ENCODE data around the gene ENC1. TPM values are rescaled to one million over a fixed set of nuclear protein-coding genes. Genes with fewer than 3 reads are reported as not detected.
"Not testable (repeated sequence)": the region's sequence is repeated elsewhere in the genome, so short reads cannot be mapped to it uniquely, and the experiment has no call there.

Gene ENC1
- total and polyA plus RNA-seq, 12 donors, result 2.1 to 9.1 (median 3.7) TPM

DNA sequence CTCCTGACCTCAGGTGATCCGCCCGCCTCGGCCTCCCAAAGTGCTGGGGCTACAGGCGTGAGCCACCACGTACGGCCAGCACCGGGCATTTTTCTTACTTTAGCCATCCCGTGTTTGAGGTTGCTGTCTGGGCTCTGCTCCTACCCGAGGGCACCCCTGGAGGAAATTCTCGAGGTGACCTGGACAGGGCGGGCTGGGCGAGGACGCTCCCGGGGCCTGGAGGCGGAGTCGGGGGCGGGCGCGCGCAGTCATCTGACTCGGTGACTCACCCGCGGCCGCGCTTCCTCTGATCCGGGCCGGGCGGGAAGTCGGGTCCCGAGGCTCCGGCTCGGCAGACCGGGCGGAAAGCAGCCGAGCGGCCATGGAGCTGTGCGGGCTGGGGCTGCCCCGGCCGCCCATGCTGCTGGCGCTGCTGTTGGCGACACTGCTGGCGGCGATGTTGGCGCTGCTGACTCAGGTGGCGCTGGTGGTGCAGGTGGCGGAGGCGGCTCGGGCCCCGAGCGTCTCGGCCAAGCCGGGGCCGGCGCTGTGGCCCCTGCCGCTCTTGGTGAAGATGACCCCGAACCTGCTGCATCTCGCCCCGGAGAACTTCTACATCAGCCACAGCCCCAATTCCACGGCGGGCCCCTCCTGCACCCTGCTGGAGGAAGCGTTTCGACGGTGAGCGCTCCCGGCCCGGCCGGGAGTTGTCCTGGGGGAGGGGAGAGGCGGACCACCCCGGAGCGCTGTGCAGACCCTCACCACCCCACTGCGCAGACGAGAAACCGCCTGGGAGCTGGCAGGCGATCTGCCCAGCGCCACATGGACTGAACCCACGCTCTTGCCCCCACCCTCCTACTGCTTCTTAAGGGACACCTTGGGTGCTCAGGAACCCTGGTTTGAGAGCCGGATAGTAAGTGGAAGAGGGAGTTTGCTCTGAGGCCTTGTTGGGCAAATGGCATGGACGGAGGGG is 44.6 kb upstream of the ENC1 start, which contains the start of gene HEXB:
Gene HEXB (plus strand): TSS at position 334 of the 952 bp plus-strand sequence. CDS start 28 bp downstream, at position 362.
- peaks cover 0 to 20% (median 3%) of the 10 kb centered on the region in 9 donors for H3K36me3 ChIP-seq
- ATAC-seq (peak; percentile 97 to 99 (median 99)), DNase-seq (peak; percentile 91 to 92)
- H3K27ac ChIP-seq, result peak within 1 kb of the TSS; percentile 79 to 95 (median 88)
- 4 to 5% methylated on average over 74 to 78 of the region's 78 CpGs for WGBS, 2 donors
- H3K9me3 ChIP-seq, result no peaks in the 10 kb centered on the region
- TF ChIP-seq, protein P1, sequence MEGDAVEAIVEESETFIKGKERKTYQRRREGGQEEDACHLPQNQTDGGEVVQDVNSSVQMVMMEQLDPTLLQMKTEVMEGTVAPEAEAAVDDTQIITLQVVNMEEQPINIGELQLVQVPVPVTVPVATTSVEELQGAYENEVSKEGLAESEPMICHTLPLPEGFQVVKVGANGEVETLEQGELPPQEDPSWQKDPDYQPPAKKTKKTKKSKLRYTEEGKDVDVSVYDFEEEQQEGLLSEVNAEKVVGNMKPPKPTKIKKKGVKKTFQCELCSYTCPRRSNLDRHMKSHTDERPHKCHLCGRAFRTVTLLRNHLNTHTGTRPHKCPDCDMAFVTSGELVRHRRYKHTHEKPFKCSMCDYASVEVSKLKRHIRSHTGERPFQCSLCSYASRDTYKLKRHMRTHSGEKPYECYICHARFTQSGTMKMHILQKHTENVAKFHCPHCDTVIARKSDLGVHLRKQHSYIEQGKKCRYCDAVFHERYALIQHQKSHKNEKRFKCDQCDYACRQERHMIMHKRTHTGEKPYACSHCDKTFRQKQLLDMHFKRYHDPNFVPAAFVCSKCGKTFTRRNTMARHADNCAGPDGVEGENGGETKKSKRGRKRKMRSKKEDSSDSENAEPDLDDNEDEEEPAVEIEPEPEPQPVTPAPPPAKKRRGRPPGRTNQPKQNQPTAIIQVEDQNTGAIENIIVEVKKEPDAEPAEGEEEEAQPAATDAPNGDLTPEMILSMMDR (IDR thresholded peaks at IDR 0.05), result peak in 2 of 9 donors; percentile 2 to 14
- peaks cover 0 to 36% (median 23%) of the 10 kb centered on the region in 9 donors for H3K4me1 ChIP-seq
- no peaks in the 10 kb centered on the region for H3K27me3 ChIP-seq
- intact Hi-C loops (cut with DNase I), result loop anchor here in 2 of 10 donors (5.0 to 10.0 kb wide), 3 partner anchors 80 to 1030 kb away; partner anchors contain the start of genes GFM2 (in 2 of the 2), NSA2 (in 2 of the 2) and POC5 (in 1 of the 2)
- H3K4me3 ChIP-seq, result peak within 1 kb of the TSS; percentile 77 to 97 (median 92)

DNA sequence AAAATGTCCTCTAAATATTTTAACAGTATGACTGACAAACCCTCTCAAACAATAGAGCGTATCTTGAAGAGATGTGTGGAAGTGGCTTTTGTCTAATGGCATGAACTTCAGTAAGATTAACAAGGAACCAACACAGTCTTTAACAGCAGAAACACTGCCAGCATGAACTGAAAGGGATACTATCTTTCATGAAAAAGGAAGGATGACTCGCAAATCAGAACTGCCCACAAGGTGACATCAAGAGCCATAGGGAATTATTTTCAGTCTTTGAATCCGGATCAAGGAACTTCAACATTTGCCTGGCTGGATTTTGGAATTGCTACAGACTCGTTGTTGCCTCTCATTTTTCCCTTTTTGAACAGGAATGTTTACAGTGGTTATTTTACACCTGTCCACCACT is 39.4 kb upstream of the ENC1 start:
- WGBS, 2 donors, result 67 to 72% methylated on average over 4 of the region's 4 CpGs
- intact Hi-C loops (cut with DNase I), result loop anchor here in 4 of 10 donors (5.0 to 10.0 kb wide), 4 partner anchors 85 to 1035 kb away; partner anchors contain the start of genes GFM2 (in 1 of the 4), NSA2 (in 1 of the 4) and POC5 (in 1 of the 4)

DNA sequence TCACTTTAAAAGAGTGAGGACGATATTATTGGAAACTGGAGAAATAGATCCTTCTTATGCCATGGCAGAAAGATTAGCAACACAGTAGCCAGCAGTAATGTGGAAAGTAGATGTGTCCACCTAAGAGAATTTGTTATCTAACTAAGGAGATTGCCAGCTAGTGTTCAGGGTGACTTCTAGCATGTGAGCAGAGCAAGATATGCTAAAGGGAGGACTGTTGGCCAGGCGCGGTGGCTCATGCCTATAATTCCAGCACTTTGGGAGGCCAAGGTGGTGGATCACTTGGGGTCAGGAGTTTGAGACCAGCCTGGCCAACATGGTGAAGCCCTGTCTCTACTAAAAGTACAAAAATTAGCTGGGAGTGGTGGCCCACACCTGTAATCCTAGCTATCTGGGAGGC is 38.8 kb upstream of the ENC1 start:
- 86 to 90% methylated on average over 3 of the region's 3 CpGs for WGBS, 2 donors
- not testable (repeated sequence) for ATAC-seq, DNase-seq, H3K4me3 ChIP-seq, H3K27me3 ChIP-seq, H3K4me1 ChIP-seq, H3K9me3 ChIP-seq, H3K27ac ChIP-seq, H3K36me3 ChIP-seq
- intact Hi-C loops (cut with DNase I), result loop anchor here in 3 of 10 donors (5.0 to 10.0 kb wide), 2 partner anchors 236 to 238 kb away; no protein-coding TSS in a partner anchor

More for the DNA sequence above, 39.4 kb upstream of the ENC1 start:
- Histone ChIP-seq H3K9me3 (no peaks in the 10 kb centered on the region), H3K27me3 (no peaks in the 10 kb centered on the region), H3K4me1 (peaks cover 0 to 7% (median 0%) of the 10 kb centered on the region in 9 donors), H3K27ac (no peak overlapping the region), H3K36me3 (no peaks in the 10 kb centered on the region), H3K4me3 (no peak overlapping the region)
- ATAC-seq (no peak), DNase-seq (no peak)
- TF ChIP-seq, protein P1 (IDR thresholded peaks at IDR 0.05), result no peak

DNA sequence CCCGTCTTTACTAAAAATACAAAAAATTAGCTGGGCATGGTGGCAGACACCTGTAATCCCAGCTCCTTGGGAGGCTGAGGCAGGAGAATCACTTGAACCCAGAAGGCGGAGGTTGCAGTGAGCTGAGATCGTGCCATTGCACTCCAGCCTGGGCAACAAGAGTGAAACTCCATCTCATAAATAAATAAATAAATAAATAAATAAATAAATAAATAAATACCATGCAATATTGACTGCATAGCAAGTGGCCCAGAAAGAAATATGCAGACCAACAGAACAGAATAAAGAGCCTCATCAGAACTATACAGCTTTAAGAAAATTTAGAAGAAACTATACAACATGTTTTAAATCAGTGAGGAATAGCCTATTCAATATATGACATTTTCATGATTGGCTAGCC is 37.6 kb upstream of the ENC1 start:
- intact Hi-C loops (cut with DNase I), result loop anchor here in 3 of 10 donors (5.0 to 10.0 kb wide), 2 partner anchors 237 to 239 kb away; no protein-coding TSS in a partner anchor
- H3K27me3 ChIP-seq, result not testable (repeated sequence)

DNA sequence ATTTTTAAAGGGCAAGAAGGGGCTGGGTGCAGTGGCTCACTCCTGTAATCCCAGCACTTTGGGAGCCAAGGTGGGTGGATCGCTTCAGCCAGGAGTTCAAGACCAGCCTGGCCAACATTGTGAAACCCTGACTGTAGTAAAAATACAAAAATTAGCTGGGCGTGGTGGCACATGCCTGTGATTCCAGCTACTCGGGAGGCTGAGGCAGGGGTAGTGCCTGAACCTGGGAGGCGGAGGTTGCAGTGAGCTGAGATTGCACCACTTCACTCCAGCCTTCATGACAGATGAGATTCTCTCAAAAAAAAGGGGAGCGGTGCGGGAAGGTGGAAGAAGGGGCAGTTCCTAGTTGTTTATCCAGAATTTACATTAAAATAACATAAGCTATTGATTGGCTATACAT is 35.9 kb upstream of the ENC1 start:
- H3K36me3 ChIP-seq, H3K9me3 ChIP-seq, DNase-seq, ATAC-seq, H3K27me3 ChIP-seq, H3K27ac ChIP-seq, H3K4me3 ChIP-seq: not testable (repeated sequence)
- intact Hi-C loops (cut with DNase I), result loop anchor here in 3 of 10 donors (5.0 to 10.0 kb wide), 2 partner anchors 238 to 241 kb away; no protein-coding TSS in a partner anchor
- H3K4me1 ChIP-seq, result peaks cover 0 to 21% (median 9%) of the 10 kb centered on the region in 9 donors
- whole genome bisulfite sequencing, 2 donors, result 96 to 99% methylated on average over 6 of the region's 6 CpGs

More for the DNA sequence above, 37.6 kb upstream of the ENC1 start:
- not testable (repeated sequence) for H3K4me3 ChIP-seq, H3K27ac ChIP-seq, DNase-seq, ATAC-seq, H3K36me3 ChIP-seq, H3K9me3 ChIP-seq, H3K4me1 ChIP-seq
- WGBS, 2 donors, result 79 to 96% methylated on average over 3 of the region's 3 CpGs
